GM23248 (cell line): ENCODE measurements around the gene C19orf33.

Experiments used
- EZH2 ChIP-seq: fragments of 200-600 bp; sonication (generic); IDR thresholded peaks from 2 replicates; pipeline ENCODE4 v1.6.1; 2018; ENCODE audit warnings: antibody characterized with exemption, mild to moderate bottlenecking; ENCODE audit not compliant: insufficient read depth, poor library complexity, severe bottlenecking
- EZH2phosphoT487 ChIP-seq: fragments of 200-600 bp; sonication (generic); IDR thresholded peaks from 2 replicates; pipeline ENCODE4 v1.6.1; 2018; ENCODE audit warnings: antibody characterized with exemption, moderate library complexity, mild to moderate bottlenecking, low read depth; ENCODE audit not compliant: insufficient read depth

DNA sequence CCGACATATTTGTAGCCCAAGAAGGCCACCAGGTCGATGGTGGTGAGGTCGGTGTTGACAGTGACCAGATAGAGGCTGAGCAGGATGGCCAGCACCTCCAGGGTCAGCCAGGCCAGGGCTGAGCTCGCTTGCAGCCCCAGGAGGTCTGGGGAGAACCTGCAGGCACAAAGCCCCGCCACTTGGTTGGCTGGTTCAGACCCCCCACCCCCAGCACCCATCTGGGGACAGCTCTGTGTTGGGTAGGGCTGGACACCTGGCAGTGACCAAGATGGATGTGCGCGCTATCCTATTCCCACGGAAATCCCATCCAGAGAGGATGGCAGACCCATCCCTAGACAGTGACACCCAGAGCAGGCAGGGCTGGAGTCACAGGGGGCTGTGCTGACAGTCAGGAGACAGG is 3.5 kb downstream of the C19orf33 start:
- TF ChIP-seq EZH2 (no peak), EZH2phosphoT487 (no peak)
